VCaP (cell line): ENCODE data around the gene PTGER1.

Source experiments
- H3K27ac ChIP-seq: fragments of 450-650 bp; 2 replicates; pipeline ENCODE4 v1.5.1; 2017
- CTCF ChIP-seq: fragments of 450-650 bp; conservative IDR thresholded peaks from 2 replicates; pipeline ENCODE4 v1.5.1; 2017; ENCODE audit warnings: mild to moderate bottlenecking, moderate library complexity

PTGER1 gene

GRCh38 chr19:14475251-14476073 is at the start of gene PTGER1:
PTGER1 (minus strand) TSS chr19:14475354; CDS start chr19:14474320, 1,034 bp downstream.
- no peak for TF ChIP-seq CTCF
- no peak within 1 kb of the TSS for H3K27ac ChIP-seq

GRCh38 chr19:14520543-14520942 is 45.4 kb upstream of the PTGER1 start:
- no peak for TF ChIP-seq CTCF
- H3K27ac ChIP-seq, result no peak overlapping the region

- no peak overlapping the region for H3K27ac ChIP-seq
- TF ChIP-seq CTCF, result no peak
These were observed 44.8 kb upstream of the PTGER1 start for GRCh38 chr19:14519860-14520407.

- no peak for TF ChIP-seq CTCF
- H3K27ac ChIP-seq, result peak overlapping the region; percentile 89
These were observed 44.2 kb upstream of the PTGER1 start for GRCh38 chr19:14519245-14519859.

GRCh38 chr19:14517840-14518505 is 42.8 kb upstream of the PTGER1 start, which contains the start of gene DNAJB1:
DNAJB1 (minus strand) TSS chr19:14518397; CDS start chr19:14518349, 48 bp downstream.
- no peak for TF ChIP-seq CTCF
- H3K27ac ChIP-seq, result peak within 1 kb of the TSS; percentile 89

- no peak for TF ChIP-seq CTCF
- H3K27ac ChIP-seq, result peak overlapping the region; percentile 89
These were observed 42.3 kb upstream of the PTGER1 start for GRCh38 chr19:14517446-14517839.
